ENCODE results near the gene GALNT2.

DNA sequence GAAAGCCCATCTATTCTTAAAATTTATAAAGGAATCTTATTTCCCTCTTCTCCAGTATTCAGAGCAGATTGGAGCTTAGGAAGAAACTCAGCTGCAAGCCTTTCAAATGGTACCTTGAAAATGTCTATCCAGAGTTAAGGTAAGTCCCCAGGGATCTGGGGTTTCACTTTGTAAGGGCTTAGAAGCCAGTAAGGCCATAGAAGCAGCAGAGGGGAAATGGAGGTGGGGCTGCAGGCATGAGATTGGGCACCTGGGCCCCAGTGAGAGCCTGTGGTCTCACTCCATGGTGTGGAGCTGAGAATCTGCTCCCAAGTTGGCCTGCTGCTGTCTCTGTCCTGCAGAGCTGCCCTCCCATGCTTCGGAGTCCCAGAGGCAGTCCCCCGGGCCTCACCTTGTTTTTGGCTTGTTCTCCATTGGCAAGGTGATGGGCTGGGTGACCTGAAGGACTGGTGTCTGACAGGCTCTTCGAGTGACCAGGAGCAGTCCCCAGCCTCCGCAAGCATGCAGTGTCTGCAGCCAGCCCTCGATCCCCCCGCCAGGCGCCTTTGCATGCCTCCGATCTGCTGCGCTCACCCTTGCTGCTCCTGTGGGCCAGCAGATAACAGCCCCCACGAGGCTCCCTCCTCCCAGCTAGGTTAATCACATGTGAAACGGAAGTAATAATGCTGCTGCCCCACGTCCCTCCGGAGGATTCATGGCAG lies 196.0 kb downstream of the GALNT2 start:
- TF ChIP-seq, protein P1, sequence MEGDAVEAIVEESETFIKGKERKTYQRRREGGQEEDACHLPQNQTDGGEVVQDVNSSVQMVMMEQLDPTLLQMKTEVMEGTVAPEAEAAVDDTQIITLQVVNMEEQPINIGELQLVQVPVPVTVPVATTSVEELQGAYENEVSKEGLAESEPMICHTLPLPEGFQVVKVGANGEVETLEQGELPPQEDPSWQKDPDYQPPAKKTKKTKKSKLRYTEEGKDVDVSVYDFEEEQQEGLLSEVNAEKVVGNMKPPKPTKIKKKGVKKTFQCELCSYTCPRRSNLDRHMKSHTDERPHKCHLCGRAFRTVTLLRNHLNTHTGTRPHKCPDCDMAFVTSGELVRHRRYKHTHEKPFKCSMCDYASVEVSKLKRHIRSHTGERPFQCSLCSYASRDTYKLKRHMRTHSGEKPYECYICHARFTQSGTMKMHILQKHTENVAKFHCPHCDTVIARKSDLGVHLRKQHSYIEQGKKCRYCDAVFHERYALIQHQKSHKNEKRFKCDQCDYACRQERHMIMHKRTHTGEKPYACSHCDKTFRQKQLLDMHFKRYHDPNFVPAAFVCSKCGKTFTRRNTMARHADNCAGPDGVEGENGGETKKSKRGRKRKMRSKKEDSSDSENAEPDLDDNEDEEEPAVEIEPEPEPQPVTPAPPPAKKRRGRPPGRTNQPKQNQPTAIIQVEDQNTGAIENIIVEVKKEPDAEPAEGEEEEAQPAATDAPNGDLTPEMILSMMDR (IDR thresholded peaks at IDR 0.05): no peak
- no peak for TF ChIP-seq POLR2AphosphoS5 (IDR thresholded peaks at IDR 0.05; ENCODE audit: low read depth, low read length)
- TF ChIP-seq, protein P2, sequence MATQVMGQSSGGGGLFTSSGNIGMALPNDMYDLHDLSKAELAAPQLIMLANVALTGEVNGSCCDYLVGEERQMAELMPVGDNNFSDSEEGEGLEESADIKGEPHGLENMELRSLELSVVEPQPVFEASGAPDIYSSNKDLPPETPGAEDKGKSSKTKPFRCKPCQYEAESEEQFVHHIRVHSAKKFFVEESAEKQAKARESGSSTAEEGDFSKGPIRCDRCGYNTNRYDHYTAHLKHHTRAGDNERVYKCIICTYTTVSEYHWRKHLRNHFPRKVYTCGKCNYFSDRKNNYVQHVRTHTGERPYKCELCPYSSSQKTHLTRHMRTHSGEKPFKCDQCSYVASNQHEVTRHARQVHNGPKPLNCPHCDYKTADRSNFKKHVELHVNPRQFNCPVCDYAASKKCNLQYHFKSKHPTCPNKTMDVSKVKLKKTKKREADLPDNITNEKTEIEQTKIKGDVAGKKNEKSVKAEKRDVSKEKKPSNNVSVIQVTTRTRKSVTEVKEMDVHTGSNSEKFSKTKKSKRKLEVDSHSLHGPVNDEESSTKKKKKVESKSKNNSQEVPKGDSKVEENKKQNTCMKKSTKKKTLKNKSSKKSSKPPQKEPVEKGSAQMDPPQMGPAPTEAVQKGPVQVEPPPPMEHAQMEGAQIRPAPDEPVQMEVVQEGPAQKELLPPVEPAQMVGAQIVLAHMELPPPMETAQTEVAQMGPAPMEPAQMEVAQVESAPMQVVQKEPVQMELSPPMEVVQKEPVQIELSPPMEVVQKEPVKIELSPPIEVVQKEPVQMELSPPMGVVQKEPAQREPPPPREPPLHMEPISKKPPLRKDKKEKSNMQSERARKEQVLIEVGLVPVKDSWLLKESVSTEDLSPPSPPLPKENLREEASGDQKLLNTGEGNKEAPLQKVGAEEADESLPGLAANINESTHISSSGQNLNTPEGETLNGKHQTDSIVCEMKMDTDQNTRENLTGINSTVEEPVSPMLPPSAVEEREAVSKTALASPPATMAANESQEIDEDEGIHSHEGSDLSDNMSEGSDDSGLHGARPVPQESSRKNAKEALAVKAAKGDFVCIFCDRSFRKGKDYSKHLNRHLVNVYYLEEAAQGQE (IDR thresholded peaks at IDR 0.05; ENCODE audit: insufficient read depth in 1 of 2, low read depth in 2 of 2, low read length in 1 of 2): no peak
- no peak for TF ChIP-seq TCF7L2 (IDR thresholded peaks at IDR 0.05; ENCODE audit: low read depth, low read length)
